ENCODE results near the gene MMP2. TPM values are rescaled to one million over a fixed set of nuclear protein-coding genes. Genes with fewer than 3 reads are reported as not detected.
A peak's percentile ranks its signal among the peaks of the same experiment; 100 is the strongest.

The MMP2 gene
- total RNA-seq, 2 donors from 2014 or later: not detected

DNA sequence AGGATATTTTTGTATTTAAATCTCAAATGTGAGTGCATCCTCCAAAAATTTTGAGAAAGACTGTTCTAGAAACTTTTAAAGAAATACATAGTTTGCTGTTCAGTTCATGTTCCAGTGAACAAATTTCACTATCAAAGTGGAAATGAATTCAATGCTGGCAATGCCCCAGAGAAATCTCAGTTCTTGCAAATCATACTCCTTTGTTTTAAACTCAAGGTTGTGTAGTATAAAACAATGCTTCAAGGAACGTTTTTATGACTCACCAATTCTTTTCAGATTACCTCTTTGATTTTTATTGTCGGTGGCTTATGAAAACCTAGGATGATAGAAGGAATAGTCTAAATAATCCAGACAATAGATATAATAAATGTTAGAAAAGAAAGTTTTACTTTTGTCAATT, 47.4 kb downstream of the MMP2 start:
- ATAC-seq: no peak
- Mint-ChIP-seq H3K9me3 (peaks cover 0 to 5% of the 10 kb centered on the region in 2 donors), H3K27ac (no peak overlapping the region), H3K36me3 (no peaks in the 10 kb centered on the region)
- DNase-seq (ENCODE audit: low spot score in 2 of 2): no peak

DNA sequence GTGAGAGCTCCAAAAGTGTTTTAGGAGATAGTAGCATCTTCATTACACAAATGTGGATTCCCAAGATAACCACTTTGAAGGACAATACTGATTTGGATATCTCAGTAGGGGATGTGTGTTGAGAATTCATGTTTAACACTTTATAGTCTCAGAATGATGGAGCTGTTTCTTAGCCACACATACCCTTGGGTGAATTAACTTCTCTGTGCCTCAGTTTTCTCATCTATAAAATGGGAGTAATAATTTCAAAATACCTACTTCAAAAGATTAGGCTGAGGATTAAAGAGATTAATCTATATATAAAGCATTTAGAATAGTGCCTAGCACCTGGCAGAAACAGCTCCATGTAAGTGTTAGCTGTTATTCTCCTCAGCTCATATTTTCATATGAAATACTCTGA, 48.9 kb downstream of the MMP2 start:
- DNase-seq (ENCODE audit: low spot score in 2 of 2) (no peak), ATAC-seq (no peak)
- H3K9me3 Mint-ChIP-seq: no peaks in the 10 kb centered on the region
- no peak overlapping the region for H3K27ac Mint-ChIP-seq
- H3K36me3 Mint-ChIP-seq: no peaks in the 10 kb centered on the region

DNA sequence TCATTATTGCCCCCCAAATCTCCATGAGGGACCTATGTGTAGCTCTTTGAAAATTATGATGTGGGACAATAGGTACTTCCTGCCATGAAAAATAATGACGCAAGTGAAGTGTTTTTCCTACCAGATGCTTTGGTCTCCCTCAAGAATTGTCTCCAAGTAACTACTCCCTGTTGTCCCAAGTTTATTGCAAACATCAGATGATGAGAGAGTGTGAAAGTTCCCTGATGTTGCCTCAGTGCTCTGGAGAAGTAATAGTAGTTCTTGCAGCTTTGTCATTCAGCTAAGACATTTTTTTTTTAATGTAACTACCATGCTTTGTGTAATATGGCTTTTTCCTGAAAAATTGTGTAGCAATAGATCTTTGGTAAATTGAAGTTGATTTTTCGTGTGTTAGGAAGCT, 50.0 kb downstream of the MMP2 start:
- H3K36me3 Mint-ChIP-seq: no peaks in the 10 kb centered on the region
- H3K9me3 Mint-ChIP-seq: no peaks in the 10 kb centered on the region
- H3K27ac Mint-ChIP-seq: no peak overlapping the region
- no peak for DNase-seq (ENCODE audit: low spot score in 2 of 2)
- ATAC-seq: no peak

- Mint-ChIP-seq H3K9me3 (no peaks in the 10 kb centered on the region), H3K36me3 (no peaks in the 10 kb centered on the region), H3K27ac (no peak overlapping the region)
- no peak for DNase-seq (ENCODE audit: low spot score in 2 of 2)
- ATAC-seq: no peak
These were observed 51.4 kb downstream of the MMP2 start for GRCh38 chr16:55530316-55530856.

- H3K9me3 Mint-ChIP-seq: no peaks in the 10 kb centered on the region
These were observed 53.2 kb downstream of the MMP2 start for GRCh38 chr16:55532227-55532626.

DNA sequence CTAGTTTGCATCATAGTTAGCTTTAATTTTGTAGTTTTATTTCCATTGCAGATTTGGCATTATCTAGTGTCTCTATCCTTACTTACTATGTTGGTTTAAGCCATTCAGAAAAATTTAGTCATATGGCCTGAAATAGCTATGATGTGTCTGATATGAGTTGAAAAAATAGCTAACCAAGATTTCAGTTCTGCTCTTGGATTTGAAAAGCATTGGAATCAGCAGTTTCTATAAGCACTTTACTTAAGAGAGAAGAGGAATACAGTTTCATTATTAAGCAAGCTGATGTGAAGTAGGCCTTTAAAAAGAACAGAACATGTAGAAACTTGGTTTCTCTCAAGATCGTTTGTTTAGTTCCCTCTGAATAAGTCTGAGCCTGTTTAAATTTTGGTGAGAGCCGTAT, 55.8 kb downstream of the MMP2 start:
- DNase-seq (ENCODE audit: low spot score in 2 of 2) (no peak), ATAC-seq (no peak)
- Mint-ChIP-seq H3K27ac (no peak overlapping the region), H3K9me3 (no peaks in the 10 kb centered on the region), H3K36me3 (no peaks in the 10 kb centered on the region)

More at GRCh38 chr16:55532227-55532626, 53.2 kb downstream of the MMP2 start:
- no peaks in the 10 kb centered on the region for H3K36me3 Mint-ChIP-seq
- no peak for DNase-seq (ENCODE audit: low spot score in 2 of 2)
- H3K27ac Mint-ChIP-seq: no peak overlapping the region
- ATAC-seq: no peak

GRCh38 chr16:55539049-55539448, 60.1 kb downstream of the MMP2 start:
- Mint-ChIP-seq H3K36me3 (no peaks in the 10 kb centered on the region), H3K9me3 (no peaks in the 10 kb centered on the region), H3K27ac (no peak overlapping the region)
- ATAC-seq (no peak), DNase-seq (ENCODE audit: low spot score in 2 of 2) (no peak)

- no peak for DNase-seq (ENCODE audit: low spot score in 2 of 2)
- ATAC-seq: no peak
- Mint-ChIP-seq H3K27ac (no peak overlapping the region), H3K36me3 (no peaks in the 10 kb centered on the region), H3K9me3 (no peaks in the 10 kb centered on the region)
These were observed 60.5 kb downstream of the MMP2 start for GRCh38 chr16:55539488-55539887.

GRCh38 chr16:55540221-55540620, 61.2 kb downstream of the MMP2 start:
- Mint-ChIP-seq H3K36me3 (no peaks in the 10 kb centered on the region), H3K9me3 (no peaks in the 10 kb centered on the region), H3K27ac (no peak overlapping the region)
- ATAC-seq: no peak
- no peak for DNase-seq (ENCODE audit: low spot score in 2 of 2)

DNA sequence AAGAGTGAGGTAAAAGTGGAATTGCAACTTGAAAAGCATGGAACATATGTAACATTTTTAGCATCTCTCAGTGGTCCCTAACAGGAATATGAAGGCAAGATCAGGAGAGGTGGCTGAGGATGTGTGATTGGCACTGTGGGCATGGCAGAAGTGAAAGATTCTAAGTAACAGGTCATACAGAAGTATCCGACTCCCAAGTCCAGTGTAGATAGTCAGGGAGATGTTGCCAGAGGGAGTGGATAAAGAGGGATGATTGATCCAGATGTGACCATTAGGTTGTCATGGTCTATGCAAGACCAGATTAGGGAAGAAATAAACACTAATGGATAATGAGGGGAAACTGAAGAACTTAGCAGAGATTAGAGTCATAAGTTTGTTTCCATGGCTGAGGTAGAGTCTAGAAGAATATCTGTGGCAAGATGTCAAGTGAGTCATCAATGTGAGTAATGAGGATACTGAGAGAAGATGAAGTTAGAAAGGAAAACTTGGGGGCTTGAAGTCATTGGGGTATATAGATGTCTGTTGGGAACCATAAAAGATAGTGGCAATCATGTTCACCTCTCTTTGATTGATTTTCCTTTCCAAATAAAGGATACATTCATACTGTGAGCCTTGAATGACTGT, 63.6 kb downstream of the MMP2 start:
- DNase-seq (ENCODE audit: low spot score in 2 of 2) (no peak), ATAC-seq (peak; percentile 52 to 96)
- H3K36me3 Mint-ChIP-seq: no peaks in the 10 kb centered on the region
- H3K27ac Mint-ChIP-seq: no peak overlapping the region
- no peaks in the 10 kb centered on the region for H3K9me3 Mint-ChIP-seq

GRCh38 chr16:55543472-55543871, 64.5 kb downstream of the MMP2 start:
- ATAC-seq (no peak), DNase-seq (ENCODE audit: low spot score in 2 of 2) (no peak)
- Mint-ChIP-seq H3K27ac (no peak overlapping the region), H3K9me3 (no peaks in the 10 kb centered on the region), H3K36me3 (no peaks in the 10 kb centered on the region)

- Mint-ChIP-seq H3K9me3 (peaks cover 0 to 3% of the 10 kb centered on the region in 2 donors), H3K27ac (no peak overlapping the region), H3K36me3 (no peaks in the 10 kb centered on the region)
- ATAC-seq (no peak), DNase-seq (ENCODE audit: low spot score in 2 of 2) (no peak)
These were observed 73.6 kb downstream of the MMP2 start for GRCh38 chr16:55552621-55553020.

DNA sequence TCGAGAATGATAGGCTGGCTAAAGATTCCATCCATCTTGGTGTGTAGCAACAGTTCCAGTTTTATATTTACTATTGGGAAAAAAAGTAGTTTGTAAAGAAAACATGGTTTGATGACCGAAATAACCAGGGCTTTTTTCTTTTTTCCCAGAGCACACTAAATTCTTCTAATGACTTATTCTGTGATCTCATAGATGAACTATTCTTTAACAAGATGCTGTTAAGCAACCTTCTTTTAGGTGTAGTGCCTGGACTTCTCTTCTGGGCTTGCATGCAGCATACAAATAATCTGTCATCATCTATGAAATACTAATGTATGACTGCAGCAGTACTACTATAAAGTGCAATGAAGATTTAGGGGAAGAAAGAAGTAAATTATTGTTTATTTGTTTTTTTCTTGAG, 76.4 kb downstream of the MMP2 start:
- H3K27ac Mint-ChIP-seq: no peak overlapping the region
- ATAC-seq: no peak
- H3K36me3 Mint-ChIP-seq: no peaks in the 10 kb centered on the region
- no peak for DNase-seq (ENCODE audit: low spot score in 2 of 2)
- H3K9me3 Mint-ChIP-seq: peaks cover 0 to 3% of the 10 kb centered on the region in 2 donors

Other genes with a start within 250 kb of the MMP2 start
- gene IRX6, start 155.0 kb upstream of the MMP2 start, total RNA-seq: not detected
- gene LPCAT2, start 29.9 kb downstream of the MMP2 start, total RNA-seq: 1 to 10 TPM in 1 of 2 donors, under 1 TPM in 1; 0.30 to 3.0 TPM
- gene CAPNS2, start 87.5 kb downstream of the MMP2 start, total RNA-seq: not detected
- not detected for gene SLC6A2, start 176.8 kb downstream of the MMP2 start, total RNA-seq